ENCODE data around the gene FCN3.

The FCN3 gene

GRCh38 chr1:27361553-27361952 is 13.1 kb downstream of the FCN3 start:
- H3K9me3 ChIP-seq = no peaks in the 10 kb centered on the region
- no peaks in the 10 kb centered on the region; the same call in 1 of the 2 replicates for H3K4me1 ChIP-seq
- DNase-seq = no peak
- TF ChIP-seq CTCF (IDR thresholded peaks at IDR 0.05; ENCODE audit: low read depth, low read length) = no peak
- H3K27me3 ChIP-seq = no peaks in the 10 kb centered on the region
- no peaks in the 10 kb centered on the region for H3K36me3 ChIP-seq
- no peak overlapping the region for H3K4me3 ChIP-seq (ENCODE audit: low read depth, low read length)

- no peaks in the 10 kb centered on the region for H3K27me3 ChIP-seq
Measured at GRCh38 chr1:27361044-27361402, 13.6 kb downstream of the FCN3 start.

GRCh38 chr1:27360159-27361043 is 14.2 kb downstream of the FCN3 start:
- no peak overlapping the region for H3K4me3 ChIP-seq (ENCODE audit: low read depth, low read length)
- no peaks in the 10 kb centered on the region for H3K36me3 ChIP-seq
- TF ChIP-seq CTCF (IDR thresholded peaks at IDR 0.05; ENCODE audit: low read depth, low read length) = no peak
- no peaks in the 10 kb centered on the region; the same call in 1 of the 2 replicates for H3K4me1 ChIP-seq
- no peak for DNase-seq
- H3K27me3 ChIP-seq = no peaks in the 10 kb centered on the region
- no peaks in the 10 kb centered on the region for H3K9me3 ChIP-seq

More at GRCh38 chr1:27361044-27361402, 13.6 kb downstream of the FCN3 start:
- Histone ChIP-seq H3K9me3 (no peaks in the 10 kb centered on the region), H3K4me3 (ENCODE audit: low read depth, low read length) (no peak overlapping the region), H3K4me1 (no peaks in the 10 kb centered on the region; the same call in 1 of the 2 replicates), H3K36me3 (no peaks in the 10 kb centered on the region)
- no peak for TF ChIP-seq CTCF (IDR thresholded peaks at IDR 0.05; ENCODE audit: low read depth, low read length)
- no peak for DNase-seq

GRCh38 chr1:27359822-27360158 is 14.8 kb downstream of the FCN3 start:
- H3K36me3 ChIP-seq = no peaks in the 10 kb centered on the region
- no peak for TF ChIP-seq CTCF (IDR thresholded peaks at IDR 0.05; ENCODE audit: low read depth, low read length)
- no peaks in the 10 kb centered on the region for H3K9me3 ChIP-seq
- no peak for DNase-seq
- H3K27me3 ChIP-seq = no peaks in the 10 kb centered on the region
- H3K4me3 ChIP-seq (ENCODE audit: low read depth, low read length) = no peak overlapping the region
- H3K4me1 ChIP-seq = no peaks in the 10 kb centered on the region

- no peaks in the 10 kb centered on the region for H3K36me3 ChIP-seq
- H3K4me3 ChIP-seq (ENCODE audit: low read depth, low read length) = no peak overlapping the region
- no peaks in the 10 kb centered on the region for H3K9me3 ChIP-seq
- no peak for TF ChIP-seq CTCF (IDR thresholded peaks at IDR 0.05; ENCODE audit: low read depth, low read length)
- DNase-seq = no peak
- no peaks in the 10 kb centered on the region for H3K27me3 ChIP-seq
- H3K4me1 ChIP-seq = no peaks in the 10 kb centered on the region
Measured at GRCh38 chr1:27358928-27359313, 15.7 kb downstream of the FCN3 start.

All from BE2C (cell line).